HG02623 (cell line): ENCODE data around the gene CAMTA1.
"Not testable (repeated sequence)": the region's sequence is repeated elsewhere in the genome, so short reads cannot be mapped to it uniquely, and the experiment has no call there.

ENCODE experiments used
- ATAC-seq: cut with Tn5 transposase; IDR thresholded peaks from one replicate; pipeline ENCODE4 v1.9.1; 2021; ENCODE audit warnings: moderate library complexity; ENCODE audit not compliant: unreplicated experiment

Gene CAMTA1

DNA sequence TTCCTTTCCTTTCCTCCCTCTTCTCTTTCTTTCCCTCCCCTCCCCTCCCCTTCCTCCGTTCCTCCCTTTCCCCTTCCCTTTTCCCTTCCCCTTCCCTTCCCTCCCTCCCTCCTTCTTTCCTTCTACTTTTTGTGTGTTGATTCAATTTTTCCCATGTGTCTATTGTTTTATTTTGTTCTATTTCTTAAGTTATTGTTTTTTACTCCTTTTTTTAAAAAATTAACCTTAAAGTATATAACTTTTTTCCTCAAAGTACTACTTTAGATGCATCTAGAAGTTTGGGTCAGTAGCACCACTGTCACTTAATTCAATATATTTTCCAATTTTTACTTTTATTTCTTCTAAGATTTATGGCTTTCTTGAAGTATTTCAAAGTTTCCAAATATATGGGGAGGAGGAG, 537.7 kb downstream of the CAMTA1 start:
- no peak for ATAC-seq

DNA sequence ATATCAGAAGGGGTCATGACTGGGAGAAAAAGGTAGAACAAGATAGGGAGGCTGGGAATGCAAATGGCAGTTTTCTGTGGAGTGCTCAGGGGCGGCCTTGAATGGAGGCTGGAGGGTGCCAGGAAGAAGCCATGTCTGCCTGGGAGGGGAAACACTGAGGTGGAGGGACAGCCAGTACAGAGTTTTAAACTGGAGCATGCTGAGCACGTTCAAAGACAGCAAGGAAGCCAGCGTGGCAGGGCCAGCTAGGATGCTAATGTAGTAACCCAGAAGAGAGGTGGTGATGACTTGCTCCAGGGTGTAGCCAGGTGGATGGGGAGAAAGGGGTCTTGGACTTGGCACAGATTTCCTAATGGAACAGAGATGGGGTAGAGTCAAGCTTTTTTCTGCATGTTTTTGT, 540.0 kb downstream of the CAMTA1 start:
- no peak for ATAC-seq

DNA sequence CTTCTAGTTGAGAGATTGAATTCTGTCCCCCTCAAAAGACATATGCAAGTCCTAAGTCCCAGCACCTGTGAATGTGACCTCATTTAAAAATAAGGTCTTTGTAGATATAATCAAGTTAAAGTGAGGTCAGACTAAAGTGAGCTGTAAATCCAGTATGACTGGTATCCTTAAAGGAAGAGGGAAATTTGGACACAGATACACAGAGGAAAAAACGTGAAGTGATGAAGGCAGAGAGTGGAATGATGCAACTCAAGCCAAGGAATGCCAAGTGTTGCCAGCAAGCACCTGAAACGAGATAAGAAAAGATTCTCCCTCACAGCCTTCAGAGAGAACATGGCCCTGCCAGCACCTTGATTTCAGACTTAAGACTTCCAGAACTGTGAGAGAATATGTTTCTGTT, 541.1 kb downstream of the CAMTA1 start:
- ATAC-seq: no peak

DNA sequence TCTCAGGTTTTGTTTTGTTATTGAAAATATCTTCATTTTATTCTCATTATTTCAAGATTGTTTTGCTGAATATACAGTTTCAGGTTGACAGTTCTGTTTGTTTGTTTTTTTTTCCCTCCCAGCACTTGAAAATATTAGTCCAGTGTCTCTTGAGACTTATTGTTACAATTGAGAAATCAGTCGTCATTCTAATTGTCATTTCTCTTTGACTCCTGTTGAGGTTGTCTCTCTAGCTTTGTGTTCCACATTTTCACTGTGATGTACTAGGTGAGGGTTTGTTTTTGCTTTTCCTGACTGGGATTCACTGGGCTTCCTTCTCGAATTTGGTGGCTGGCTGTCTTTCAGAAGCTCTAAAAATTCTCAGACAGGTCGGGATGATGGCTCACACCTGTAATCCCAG, 542.6 kb downstream of the CAMTA1 start:
- ATAC-seq: no peak

DNA sequence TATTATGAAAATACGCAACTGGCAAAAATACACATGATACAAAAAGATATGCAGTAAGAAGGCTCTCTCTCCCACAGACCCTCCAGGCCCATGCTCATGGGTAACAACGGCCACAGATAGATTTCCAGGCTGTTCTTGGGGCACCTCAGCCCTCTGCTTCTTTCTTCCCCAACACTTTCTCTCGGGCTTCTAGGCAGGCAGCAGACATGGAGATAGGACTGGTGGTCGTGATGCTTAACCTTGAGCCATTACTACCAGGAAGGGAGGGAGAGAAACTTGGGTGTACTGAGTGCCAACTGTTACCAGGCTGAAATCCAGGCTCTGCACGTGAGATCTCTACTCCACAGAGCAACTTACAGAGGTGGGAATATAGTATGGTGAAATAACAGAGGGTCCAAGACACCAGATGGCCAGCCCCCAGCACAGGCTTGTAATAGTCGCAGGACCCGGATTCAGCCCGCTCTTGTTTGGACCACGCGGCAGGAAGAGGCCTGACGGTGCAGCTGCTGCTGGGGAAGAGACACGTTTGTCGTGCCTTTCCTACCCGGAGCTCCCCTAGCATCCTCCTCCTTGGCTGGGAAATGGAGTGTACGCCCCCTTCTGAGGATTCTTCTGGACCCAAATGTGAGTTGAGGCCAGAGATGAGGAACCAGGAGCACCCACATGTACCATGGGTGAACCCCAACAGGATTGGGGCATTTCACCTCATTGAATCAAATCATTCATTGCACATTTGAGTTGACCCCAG, 544.8 kb downstream of the CAMTA1 start:
- no peak for ATAC-seq

DNA sequence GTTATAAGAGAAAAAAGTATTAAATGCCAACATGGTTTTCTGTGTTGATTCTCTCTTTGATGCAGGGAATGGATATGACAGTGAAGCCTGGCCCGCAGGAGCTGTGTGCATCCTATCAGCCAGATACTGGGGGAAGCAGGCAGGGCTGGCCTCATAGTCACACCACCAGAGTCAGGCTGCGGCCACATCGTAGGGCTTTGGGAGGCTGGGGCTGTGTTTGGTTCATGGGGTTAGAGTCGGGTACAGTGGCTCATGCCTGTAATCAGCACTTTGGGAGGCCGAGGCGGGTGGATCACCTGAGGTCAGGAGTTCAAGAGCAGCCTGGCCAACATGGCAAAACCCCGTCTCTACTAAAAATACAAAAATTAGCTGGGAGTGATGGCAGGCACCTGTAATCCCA, 545.5 kb downstream of the CAMTA1 start:
- ATAC-seq: not testable (repeated sequence)

DNA sequence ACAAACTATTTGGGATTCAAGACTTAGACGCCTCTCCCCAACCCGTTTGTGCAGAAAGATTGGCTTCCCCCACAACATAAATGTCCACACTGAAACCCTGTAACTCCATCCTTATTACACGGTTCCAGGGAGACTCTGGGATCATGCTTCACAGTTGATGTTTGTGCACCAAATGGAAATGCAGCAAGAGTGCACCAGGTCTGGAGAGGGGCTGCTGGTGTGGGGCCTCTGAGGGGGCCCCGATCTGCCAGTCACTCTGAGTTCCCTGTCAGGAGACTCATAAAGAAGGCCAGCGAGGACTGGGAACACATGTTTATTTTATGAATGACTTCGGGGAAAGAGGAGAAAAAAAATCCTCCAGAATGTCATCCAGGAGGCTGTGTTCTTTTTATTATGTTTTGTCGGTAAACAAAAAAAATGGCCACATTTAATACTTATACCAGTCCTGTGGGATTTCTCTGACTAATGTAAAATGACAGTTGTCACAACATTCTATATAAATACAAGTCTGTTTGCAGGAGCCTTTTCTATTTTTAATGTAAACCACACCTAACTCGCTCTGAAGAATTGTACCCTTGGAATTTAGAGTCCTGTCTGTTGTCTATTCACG, 546.8 kb downstream of the CAMTA1 start:
- ATAC-seq: no peak

DNA sequence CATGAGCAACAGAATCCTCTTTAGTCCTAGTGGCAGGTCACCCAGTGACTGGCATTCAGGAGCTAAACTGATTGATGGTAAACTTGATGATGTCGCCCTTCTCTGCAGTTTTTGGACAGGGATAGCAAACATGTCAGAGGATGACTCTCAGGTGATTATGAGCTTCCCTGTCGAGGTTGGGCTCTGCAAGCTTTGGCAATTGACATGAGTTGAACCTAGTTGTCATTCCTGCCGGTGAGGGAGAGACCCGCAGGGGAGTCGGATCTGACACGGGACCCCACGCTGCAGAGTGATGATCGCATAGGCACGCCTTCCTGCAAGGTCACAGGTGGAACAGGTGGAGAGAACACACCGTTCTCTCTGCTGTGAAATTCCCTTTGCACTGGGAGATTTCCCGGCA, 547.8 kb downstream of the CAMTA1 start:
- no peak for ATAC-seq

DNA sequence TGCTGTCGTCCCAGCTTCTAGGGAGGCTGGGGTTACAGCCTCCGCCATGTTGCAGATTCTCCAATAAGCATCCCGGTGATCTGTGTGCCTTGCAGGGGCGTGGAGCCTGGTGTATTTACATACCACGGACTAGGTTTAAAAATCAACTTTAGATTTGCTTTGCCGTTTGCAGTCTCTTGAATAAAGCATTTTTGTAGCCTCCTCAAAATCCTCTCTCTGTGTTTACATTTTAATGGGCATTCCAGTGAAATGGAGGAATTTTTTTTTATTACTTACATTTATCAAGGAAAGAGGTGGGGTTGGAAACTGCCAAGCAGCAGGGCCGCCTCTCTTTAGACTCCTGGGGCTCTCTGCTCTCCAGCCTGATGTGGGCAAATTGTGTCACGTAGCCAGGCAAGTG, 548.4 kb downstream of the CAMTA1 start:
- no peak for ATAC-seq

DNA sequence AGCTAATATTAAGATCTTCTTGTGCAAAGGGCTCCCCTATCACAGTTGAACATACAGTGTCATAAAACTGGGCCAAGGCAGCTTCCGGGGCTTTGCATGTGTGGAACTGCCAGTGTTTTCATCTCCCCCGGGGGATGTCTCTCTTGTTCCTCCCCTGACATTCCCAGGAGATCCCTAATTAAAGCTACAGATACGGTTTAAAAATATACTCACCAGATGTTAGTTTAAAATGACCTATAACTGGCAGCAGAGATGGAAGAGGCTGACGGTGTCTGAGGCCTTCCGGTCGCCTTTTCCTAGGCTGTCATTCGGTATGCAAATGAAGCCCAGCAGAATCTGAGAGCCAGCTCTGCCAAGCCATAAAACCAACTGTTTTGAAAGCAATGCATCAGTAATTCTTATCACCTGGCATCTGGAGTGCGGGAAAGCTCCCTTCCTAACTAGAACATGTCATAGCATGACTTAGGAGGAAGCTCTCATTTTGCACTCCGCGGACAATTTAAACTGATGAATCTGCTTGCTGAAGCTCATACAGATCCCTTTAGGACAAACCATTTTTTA, 549.3 kb downstream of the CAMTA1 start:
- ATAC-seq: no peak

DNA sequence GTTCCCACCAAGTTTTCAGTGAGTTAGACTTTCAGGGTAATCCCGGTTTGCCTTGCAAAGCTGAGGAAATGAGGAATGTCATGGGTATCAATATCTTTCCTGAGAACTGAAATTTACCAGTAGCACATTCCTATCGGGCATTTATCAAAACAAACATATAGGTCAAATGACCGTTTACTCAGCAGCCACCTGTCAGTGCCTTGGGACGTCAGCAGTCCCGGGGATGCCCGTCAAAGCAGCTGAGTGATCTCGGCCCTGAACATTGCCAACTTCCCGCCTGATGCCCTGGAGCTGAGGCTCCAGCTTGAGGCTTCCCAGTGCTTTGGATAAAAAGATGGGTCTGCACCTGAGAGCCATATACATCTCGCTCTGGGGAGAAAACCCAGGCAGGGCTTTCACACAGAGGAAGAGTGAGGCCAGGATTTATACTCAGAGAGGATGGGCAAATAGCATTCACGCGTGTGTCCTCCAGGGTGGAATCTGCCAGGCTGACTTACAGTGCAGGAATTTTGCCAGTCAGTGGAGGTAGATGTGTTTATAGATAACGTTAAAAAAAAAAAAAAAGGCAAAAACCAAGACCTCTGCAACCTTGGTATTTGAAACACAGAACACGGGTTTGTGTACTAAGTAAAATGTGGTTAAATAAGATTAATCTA, 550.1 kb downstream of the CAMTA1 start:
- no peak for ATAC-seq

DNA sequence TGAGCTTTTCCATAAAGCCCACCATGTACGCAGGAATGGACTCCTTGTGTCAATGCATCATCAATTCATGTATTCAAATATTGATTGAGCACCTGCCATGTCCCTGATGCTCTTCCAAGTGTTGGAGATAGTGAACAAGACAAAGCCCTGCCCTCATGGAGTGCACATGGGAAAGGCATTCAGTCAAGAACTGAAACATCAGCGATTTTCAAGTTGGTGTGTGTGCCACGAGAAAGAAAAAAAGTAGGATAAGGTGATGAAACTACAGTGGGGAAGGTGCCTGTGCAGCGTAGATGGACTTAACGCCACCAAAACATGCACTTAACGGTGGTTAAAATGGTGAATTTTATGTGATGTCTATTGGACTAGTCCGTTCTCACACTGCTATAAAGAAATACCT, 553.2 kb downstream of the CAMTA1 start:
- no peak for ATAC-seq

DNA sequence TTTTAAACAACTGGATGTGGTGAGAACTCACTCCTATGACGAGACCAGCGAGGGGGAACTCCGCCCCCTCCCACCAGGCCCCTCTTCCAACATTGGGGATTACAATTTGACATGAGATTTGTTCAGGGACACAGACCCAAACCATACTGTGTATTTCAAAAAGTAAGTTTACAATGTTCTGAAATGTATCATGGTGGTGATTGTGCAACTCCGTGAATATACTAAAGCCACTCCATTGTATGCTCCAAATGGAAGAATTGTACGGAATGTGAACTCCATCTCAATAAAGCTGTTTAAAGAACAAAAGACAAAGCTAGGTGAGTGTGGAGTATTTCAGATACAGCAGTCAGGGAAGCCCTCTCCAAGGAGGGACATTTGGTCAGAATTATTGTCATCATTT, 553.8 kb downstream of the CAMTA1 start:
- no peak for ATAC-seq

DNA sequence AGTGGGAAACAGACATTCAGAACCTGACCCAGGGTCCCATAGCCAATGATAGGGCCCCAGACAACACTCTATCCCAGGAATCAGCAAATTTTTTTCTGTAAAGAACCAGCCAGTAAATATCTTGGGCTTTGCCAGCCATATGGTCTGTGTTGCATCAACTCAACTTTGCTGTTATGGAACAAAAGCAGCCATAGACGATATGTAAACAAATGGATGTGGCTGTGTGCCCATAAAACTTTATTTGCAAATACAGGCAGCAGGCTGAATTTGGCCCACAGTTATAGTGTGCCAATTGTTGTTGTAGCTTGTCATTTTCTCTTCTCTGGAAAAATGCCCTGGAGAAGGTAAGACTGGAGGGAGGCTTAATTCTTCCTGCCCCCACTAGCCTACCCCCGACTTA, 554.7 kb downstream of the CAMTA1 start:
- no peak for ATAC-seq

DNA sequence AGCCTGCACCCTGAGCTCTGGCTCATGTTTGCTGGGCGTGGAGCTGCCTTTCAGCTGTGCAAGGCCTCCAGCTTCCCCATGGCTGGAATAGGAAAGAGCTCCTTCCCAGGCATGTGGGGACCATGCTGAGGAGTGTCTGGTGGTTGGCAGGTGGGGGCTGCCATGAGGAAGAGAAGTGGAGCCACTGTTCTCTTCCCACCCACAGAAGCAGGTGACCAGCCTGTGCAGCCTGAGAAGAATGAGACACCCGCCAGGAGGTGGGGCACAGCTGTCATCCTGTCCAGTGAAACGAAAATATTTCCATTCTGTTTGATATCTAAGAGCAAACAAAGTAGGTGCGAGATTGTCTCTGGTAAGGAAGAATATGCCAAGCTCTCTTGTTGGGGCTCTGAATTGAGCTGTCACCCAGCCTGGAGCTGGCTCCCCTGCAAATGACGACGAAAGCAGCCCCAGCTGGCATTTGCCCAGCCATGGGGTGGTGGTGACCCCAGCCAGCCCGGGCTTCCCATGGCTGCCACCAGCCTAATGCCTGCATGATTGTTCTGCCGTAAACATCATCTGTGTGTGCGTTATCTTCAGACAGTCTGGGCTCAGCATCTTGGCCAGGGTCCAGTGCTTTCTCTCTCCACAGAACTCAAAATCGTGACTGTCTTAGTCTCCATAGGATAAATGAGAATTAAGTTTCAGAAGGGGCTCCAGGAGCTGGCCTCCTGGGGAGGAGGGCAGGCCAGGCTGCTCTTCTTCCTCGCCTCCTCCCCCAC, 556.1 kb downstream of the CAMTA1 start:
- no peak for ATAC-seq

DNA sequence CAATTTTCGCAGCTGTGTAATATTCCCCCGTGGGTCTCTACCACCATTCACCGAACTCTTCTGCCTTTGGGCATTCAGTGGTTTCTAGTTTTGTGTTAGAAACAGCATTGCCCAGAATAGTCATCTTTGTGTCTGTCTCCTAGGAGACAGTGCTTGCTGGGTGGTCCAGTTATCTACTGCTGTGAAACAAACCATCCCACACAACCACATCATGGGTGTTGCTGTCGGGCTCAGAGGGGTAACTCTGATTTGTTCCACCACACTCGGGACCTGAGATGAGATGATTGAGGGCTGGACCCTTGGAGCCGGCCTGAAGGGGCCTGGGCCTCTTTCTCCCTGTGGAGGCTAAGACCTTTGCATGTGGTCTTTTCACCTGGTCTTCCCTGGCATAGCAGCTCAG, 558.6 kb downstream of the CAMTA1 start:
- no peak for ATAC-seq

DNA sequence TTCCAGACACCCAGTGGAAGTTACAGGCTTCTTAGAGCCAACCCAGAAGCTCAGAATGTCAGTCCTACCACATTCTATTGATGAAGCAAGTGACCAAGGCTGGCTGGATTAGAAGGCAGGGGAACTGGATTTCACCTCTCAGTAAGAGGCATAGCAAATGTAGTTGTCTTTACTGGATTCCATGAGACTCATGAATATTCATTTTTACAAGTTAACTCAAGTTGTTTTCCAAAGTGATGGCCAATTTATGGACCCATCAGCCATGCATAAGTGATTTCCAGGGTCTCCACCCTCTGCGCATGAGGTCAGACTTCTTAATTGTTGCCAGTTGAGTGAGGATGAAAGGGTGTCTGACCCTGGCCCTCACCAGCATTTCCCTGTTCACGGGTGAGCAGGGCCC, 559.0 kb downstream of the CAMTA1 start:
- ATAC-seq: no peak

DNA sequence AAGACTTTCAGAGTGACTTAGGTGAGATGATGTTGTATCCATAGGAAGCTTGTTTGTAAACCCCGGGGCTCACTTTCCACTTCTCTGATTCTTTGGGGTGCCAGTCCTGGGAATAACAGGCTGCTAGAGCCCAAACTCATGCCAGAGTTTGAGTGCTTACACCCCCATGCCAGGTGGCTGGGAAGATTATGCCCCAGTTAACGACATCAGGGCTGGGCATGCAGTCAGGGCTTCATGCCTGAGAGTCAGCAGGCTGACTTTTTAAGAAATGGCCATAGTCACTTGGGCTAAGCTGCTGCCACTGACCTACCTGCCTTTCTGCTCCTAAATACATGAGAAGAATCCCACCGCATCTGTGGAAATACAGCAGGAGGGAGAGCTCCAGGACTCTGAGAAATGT, 560.3 kb downstream of the CAMTA1 start:
- no peak for ATAC-seq

DNA sequence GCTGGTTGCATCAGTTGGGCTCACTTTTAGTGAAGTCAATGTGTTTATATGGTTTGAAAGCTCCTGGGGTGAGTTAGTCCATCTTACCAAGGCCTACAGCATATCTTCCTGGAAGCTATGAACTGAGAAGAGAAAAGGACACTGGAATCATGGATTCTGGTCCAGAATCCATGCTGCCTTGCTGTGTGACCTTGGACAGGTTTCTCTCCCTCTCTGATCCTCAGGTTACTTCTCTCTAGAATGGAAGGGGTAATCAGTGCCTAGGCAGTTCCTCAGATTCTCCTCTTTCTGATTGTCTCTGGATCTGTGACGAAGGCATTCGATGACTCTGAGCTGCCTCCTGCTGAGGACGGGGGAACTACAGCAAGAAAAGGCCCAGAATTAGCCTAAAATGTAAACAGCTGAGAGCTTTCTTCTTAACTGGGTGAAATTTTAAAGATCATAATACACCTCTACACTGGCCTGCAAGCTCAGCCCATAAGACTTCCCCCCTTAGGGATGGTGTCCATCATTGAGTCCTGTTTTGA, 560.9 kb downstream of the CAMTA1 start:
- ATAC-seq: no peak

DNA sequence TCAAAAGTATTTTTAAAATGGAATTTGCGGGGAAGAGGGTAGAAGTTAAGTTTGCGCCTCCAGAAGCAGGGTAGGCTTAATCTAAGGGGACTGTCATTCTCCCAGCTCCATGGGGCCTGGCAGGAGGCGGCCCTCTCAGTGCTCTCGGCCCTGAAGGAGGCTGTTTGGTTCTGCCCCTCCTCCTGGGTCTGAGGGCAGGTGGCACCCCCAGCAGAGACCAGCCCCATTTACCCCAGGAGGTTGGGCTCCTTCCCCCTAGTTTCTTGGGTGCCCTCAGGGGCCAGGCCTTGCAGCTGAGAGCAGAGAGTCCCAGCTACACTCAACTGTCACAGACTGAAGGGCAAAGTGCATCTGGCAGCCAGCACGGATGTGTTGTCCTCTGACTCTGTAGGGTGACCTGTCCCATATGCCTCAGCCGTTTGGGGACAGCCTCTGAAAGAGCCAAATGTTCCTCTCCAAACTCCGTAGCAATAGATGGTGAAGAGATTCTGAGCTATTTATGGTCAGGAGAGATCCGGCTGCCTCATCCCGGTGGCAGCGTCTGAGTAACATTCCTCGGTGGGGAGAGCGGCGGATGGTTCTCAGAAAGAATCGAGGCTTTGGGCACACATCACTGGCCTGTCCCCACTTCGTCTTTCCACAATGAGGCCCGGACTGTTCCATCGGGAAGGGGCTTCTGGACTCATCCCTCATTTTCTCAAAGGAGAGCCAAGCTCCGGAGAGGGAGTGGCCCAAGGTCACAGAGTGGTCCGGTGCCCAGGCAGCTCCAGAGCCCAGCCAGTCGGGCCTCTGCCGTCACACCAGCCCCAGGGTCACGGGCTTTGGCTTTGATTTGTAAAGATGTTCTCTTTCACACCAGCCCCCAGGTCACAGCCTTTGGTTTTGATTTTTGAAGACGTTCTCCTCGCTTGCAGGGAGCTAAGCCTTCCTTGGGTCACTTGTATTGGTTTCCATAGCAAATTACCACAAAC, 561.6 kb downstream of the CAMTA1 start:
- no peak for ATAC-seq
